ENCODE data around the gene ITM2B.

Gene ITM2B

GRCh38 chr13:48258430-48258829, 25.4 kb downstream of the ITM2B start:
- DNase-seq (ENCODE audit: low read depth in 2 of 2), result no peak

- no peak for DNase-seq (ENCODE audit: low read depth in 2 of 2)
Measured at GRCh38 chr13:48260970-48261369, 28.0 kb downstream of the ITM2B start.

GRCh38 chr13:48263196-48263595, 30.2 kb downstream of the ITM2B start:
- no peak for DNase-seq (ENCODE audit: low read depth in 2 of 2)

DNA sequence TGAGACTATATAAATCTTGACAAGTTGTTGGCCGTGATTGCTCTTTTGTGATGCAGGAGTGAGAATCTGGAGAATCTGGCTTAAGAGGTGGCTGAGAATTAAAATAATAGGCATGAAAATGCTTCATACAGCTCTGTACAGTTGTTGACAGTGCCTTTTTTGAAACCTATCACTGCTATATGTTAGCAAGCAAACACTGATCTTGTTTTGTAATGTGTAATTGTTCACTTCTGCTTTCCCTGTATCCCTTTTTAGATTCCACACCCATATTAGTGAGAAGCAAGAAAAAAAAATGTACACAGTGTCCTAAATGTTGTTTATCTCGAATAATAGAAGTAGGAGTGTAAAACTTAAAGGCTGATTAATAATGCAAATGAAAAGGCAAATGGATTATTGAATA, 31.1 kb downstream of the ITM2B start:
- DNase-seq (ENCODE audit: low read depth in 2 of 2), result no peak

- no peak for DNase-seq (ENCODE audit: low read depth in 2 of 2)
Measured at GRCh38 chr13:48265217-48265815, 32.3 kb downstream of the ITM2B start.

DNA sequence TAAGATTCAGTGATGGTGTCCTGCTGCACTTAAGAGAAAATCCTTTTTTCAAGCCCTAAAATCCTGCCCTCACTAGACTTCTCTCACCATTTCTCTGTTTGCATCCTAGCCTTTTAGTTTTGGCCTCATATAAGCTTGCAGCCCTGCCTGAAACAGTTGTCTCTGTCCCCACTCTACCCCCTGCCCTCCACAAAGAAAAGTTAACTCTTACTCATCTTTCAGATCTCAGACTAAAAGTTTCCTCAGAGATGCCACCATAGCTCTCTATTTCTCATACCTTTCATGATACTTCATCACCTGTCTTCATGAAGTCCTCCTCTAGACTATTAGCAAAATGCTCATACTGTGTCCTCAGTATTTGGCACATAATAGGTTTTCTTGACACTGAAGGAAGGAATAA, 33.1 kb downstream of the ITM2B start:
- DNase-seq (ENCODE audit: low read depth in 2 of 2), result no peak

GRCh38 chr13:48266701-48267639, 34.0 kb downstream of the ITM2B start:
- DNase-seq (ENCODE audit: low read depth in 2 of 2), result no peak

GRCh38 chr13:48268019-48268418, 35.0 kb downstream of the ITM2B start:
- DNase-seq (ENCODE audit: low read depth in 2 of 2), result no peak

DNA sequence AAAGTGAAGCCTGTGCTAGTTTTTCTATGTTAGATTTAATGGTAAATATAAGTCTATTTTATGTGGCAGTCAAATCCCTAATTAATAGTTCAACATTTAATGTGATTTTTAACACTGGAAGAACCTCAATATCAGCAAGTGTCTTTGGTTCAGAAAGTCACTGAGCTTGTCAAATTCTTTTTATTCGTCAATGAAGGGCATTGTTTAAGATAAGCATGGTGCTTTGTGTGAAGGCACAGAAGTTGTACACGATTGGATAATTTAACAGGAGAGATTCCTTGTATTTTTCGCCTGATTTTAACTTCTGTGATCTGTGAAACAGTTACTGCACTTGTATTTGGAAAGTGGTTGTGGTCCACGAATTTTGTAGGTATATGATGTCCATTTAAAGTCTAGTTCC, 40.3 kb downstream of the ITM2B start:
- no peak for DNase-seq (ENCODE audit: low read depth in 2 of 2)

DNA sequence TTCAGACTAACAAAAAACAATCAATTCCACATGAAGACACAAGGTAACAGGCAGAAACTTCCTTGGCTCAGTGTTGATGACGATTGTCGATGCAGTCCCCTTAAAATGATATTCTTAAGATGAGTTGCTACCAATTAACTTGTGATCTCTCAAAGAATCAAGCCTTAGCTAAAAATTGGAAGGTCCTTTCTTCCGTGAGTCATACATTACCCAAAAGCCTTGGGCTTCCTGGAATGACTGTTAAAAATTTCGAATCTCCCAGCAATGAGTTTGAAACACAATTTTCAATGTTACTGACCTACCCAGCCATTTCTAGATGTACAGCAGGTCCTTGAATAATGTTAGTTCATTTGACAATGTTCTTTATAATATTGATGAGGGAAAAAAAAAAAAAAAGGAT, 42.5 kb downstream of the ITM2B start:
- DNase-seq (ENCODE audit: low read depth in 2 of 2), result no peak

DNA sequence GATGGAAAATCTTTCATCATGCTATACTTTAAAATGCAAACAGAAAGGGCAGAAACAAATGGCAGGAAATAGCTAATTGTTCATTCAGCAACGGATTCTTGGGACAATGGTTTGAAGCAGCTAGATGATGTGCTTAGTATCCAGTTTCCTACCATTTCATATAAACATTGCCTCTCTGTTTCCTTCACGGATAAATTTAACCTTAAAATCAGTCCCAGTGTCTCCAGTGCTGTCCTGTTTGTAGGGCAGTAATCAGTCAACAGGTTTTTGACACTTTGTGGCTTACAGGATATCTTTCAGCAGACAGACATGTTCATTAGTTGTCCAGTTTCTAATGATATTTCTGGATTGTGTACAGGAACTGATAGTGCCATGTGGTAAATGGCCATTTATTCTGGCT, 45.8 kb downstream of the ITM2B start:
- no peak for DNase-seq (ENCODE audit: low read depth in 2 of 2)

DNA sequence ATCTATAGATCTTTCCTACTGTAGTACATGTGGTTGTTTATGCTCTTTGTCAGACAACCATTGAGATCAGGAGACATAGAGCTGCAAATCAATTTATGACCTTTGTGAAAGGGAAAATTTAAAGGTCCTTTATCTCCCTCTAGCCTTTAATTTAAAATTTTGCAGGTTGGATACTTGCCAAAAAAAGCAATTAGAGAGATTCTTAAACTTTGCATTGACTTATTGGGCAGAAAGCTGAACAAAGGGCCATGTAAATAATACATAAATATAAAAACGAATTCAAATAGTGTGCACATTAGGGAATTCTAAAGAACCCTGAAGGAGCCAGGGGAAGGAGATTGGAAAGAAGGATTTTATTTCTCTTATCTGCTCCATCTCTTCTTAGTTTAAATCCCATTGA, 48.5 kb downstream of the ITM2B start:
- DNase-seq (ENCODE audit: low read depth in 2 of 2), result no peak

GRCh38 chr13:48291730-48292129, 58.7 kb downstream of the ITM2B start:
- DNase-seq (ENCODE audit: low read depth in 2 of 2), result no peak

- no peak for DNase-seq (ENCODE audit: low read depth in 2 of 2)
Measured at GRCh38 chr13:48292650-48293049, 59.6 kb downstream of the ITM2B start.

DNA sequence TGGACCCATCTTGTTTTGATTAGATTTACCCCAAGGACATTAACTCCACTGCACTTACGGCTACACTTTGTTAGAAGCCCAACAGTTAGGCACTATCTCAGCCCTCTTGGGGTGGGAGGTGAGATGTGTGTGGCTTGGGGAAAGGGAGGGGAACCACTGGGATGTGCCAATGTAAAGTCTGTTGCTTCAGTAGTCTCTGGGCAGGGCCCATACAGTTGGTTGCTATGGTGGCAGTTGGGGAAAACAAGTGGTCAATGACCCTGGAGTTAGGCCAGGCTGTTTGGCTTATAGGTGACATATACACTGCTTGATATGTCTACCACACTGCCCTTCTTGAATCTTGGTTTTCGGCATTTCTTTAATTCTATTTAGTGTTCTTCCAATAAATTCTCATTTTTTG, 61.6 kb downstream of the ITM2B start:
- DNase-seq (ENCODE audit: low read depth in 2 of 2), result no peak

- DNase-seq (ENCODE audit: low read depth in 2 of 2), result no peak
Measured at GRCh38 chr13:48295271-48295670, 62.3 kb downstream of the ITM2B start.

- DNase-seq (ENCODE audit: low read depth in 2 of 2), result no peak
Measured at GRCh38 chr13:48296528-48296927, 63.5 kb downstream of the ITM2B start.

DNA sequence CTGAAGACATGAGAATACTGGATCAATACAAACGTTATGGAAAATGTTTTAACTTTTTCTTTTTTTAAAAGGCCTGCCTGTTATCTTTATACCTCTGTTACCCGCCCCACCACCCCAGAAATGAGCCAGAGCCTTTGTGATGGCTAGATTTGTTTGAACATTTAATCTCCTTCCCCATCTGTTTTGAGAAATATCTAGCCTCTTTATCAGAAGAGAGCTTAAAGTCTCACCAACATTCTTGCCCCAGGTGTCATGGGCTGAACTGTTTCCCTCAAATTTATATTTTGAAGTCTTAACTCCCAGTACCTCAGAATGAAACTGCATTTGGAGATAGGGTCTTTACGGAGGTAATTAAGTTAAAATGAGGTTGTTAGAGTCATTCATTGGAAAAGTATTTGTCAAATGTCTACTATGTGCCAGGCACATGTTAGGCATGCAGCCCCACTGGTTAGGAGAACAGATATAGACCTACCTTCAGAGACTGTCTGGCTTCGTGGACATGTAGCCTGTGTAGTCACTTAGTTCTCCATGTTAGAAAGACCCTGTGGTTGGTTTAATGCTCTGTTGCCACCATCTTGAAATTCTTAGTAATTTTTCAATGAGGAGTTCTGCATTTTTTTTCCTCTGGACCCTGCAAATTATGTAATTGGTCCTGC, 64.3 kb downstream of the ITM2B start:
- DNase-seq (ENCODE audit: low read depth in 2 of 2), result no peak

GRCh38 chr13:48299591-48299990, 66.6 kb downstream of the ITM2B start:
- DNase-seq (ENCODE audit: low read depth in 2 of 2), result no peak

- peak in 1 of 2 experiments; percentile 9 for DNase-seq (ENCODE audit: low read depth in 2 of 2)
Measured at GRCh38 chr13:48302871-48303358, 69.9 kb downstream of the ITM2B start.

GRCh38 chr13:48303359-48304142, 70.5 kb downstream of the ITM2B start, which contains the start of gene RB1:
TSS of gene RB1 (plus strand) at chr13:48303751. CDS start at chr13:48303913, 162 bp downstream.
- DNase-seq (ENCODE audit: low read depth in 2 of 2), result peak; percentile 77 to 82
